Endothelial cell of umbilical vein (primary cell): ENCODE data around the gene UBE2E2. TPM values are rescaled to one million over a fixed set of nuclear protein-coding genes. Genes with fewer than 3 reads are reported as not detected.

ENCODE experiments used
- BruUV-seq: library from RNA; stranded (reverse); fragments of 400-500 nt; replicated peaks from 2 replicates; lab custom pipeline; 2021; lab: Mats Ljungman, UMichigan
- CTCF ChIA-PET: fragments of 300-600, 350-600 bp; sonication (Branson Sonifier 250); formaldehyde crosslinking; loops from one replicate; lab custom pipeline; 2021; ENCODE audit warnings: antibody characterized with exemption, inconsistent platforms; lab: Charles Lee
- POLR2A ChIA-PET: fragments of 300-600, 350-600 bp; sonication (Branson Sonifier 250); formaldehyde crosslinking; loops from one replicate; lab custom pipeline; 2021; ENCODE audit warnings: antibody characterized with exemption, inconsistent platforms; lab: Charles Lee
- DNase-seq: peaks from one replicate; pipeline ENCODE4 v3.0.0-alpha.2; 2011; ENCODE audit warnings: low read depth, low spot score
- FAIRE-seq: peaks from 2 replicates; lab custom pipeline; 2011; peaks lifted over from hg19 to GRCh38; lab: Jason Lieb, UNC
- H2AFZ ChIP-seq: 2 replicates; pipeline ENCODE4 v1.6.0; 2012; ENCODE audit warnings: low read depth, low read length, control low read depth, inconsistent platforms
- H3K27ac ChIP-seq: 2 replicates; pipeline ENCODE4 v1.5.1; 2011; ENCODE audit warnings: low read depth, mild to moderate bottlenecking, control low read depth, low read length, moderate library complexity; ENCODE audit not compliant: insufficient read depth
- H3K27me3 ChIP-seq, 2 experiments: 2 replicates each; pipeline versions ENCODE4 v1.6.0 to v1.6.1; 2011; ENCODE audit warnings: low read length in 2 of 2, mixed read lengths in 1 of 2; ENCODE audit not compliant: control insufficient read depth in 2 of 2, insufficient read depth in 2 of 2
- H3K36me3 ChIP-seq, 2 experiments: 2 replicates in 1 of 2; 3 replicates in 1 of 2; pipeline ENCODE4 v1.5.1; 2011; ENCODE audit warnings: low read length in 2 of 2, mild to moderate bottlenecking in 1 of 2, moderate library complexity in 1 of 2; ENCODE audit not compliant: control insufficient read depth in 2 of 2, insufficient read depth in 2 of 2; ENCODE audit errors: extremely low read depth in 1 of 2
- H3K4me1 ChIP-seq: 3 replicates; pipeline ENCODE4 v1.5.1; 2011; ENCODE audit warnings: mild to moderate bottlenecking, low read length; ENCODE audit not compliant: control insufficient read depth, insufficient read depth; ENCODE audit errors: extremely low read depth
- H3K4me2 ChIP-seq: 2 replicates; pipeline ENCODE4 v1.6.1; 2011; ENCODE audit warnings: low read length, control low read depth, mixed read lengths; ENCODE audit not compliant: insufficient read depth
- H3K4me3 ChIP-seq, 3 experiments: fragments of 200-600 bp in 1 of 3; sonication (generic), shearing (Covaris generic) in 1 of 3; replicated peaks in 1 of 3; 2 replicates each; pipeline ENCODE4 v1.5.1; 2011 to 2016; ENCODE audit warnings: control low read depth in 3 of 3, low read length in 3 of 3, mild to moderate bottlenecking in 2 of 3, inconsistent platforms in 1 of 3, low read depth in 1 of 3, moderate library complexity in 1 of 3; ENCODE audit not compliant: insufficient read depth in 1 of 3
- H3K79me2 ChIP-seq: 2 replicates; pipeline ENCODE4 v1.6.0; 2012; ENCODE audit warnings: low read length, inconsistent platforms; ENCODE audit not compliant: control insufficient read depth, insufficient read depth
- H3K9ac ChIP-seq: replicated peaks from 2 replicates; pipeline ENCODE3; 2011; ENCODE audit warnings: low read length, control low read depth; ENCODE audit not compliant: insufficient read depth; ENCODE audit errors: extremely low read depth
- H3K9me1 ChIP-seq: replicated peaks from 3 replicates; pipeline ENCODE4 v1.6.0; 2011; ENCODE audit warnings: mild to moderate bottlenecking, low read length; ENCODE audit not compliant: control insufficient read depth, insufficient read depth; ENCODE audit errors: extremely low read depth
- H3K9me3 ChIP-seq: replicated peaks from 2 replicates; pipeline ENCODE4 v1.5.1; 2012; ENCODE audit warnings: low read length, inconsistent platforms; ENCODE audit not compliant: control insufficient read depth, insufficient read depth
- H4K20me1 ChIP-seq: replicated peaks from 2 replicates; pipeline ENCODE3; 2011; ENCODE audit warnings: mild to moderate bottlenecking, low read length; ENCODE audit not compliant: control insufficient read depth, insufficient read depth; ENCODE audit errors: extremely low read depth
- EZH2 ChIP-seq: IDR thresholded peaks from 2 replicates; pipeline ENCODE4 v1.6.1; 2012; ENCODE audit warnings: borderline replicate concordance, low read depth, mild to moderate bottlenecking, moderate library complexity, low read length, inconsistent platforms; ENCODE audit not compliant: severe bottlenecking
- FOS ChIP-seq: IDR thresholded peaks from 2 replicates; pipeline ENCODE4 v1.6.1; 2011; ENCODE audit warnings: mild to moderate bottlenecking, low read length, moderate library complexity, borderline replicate concordance; ENCODE audit not compliant: insufficient read depth
- GATA2 ChIP-seq: IDR thresholded peaks from 2 replicates; pipeline ENCODE4 v1.7.0; 2011; ENCODE audit warnings: low read depth, mild to moderate bottlenecking, moderate library complexity, mixed read lengths, low read length; ENCODE audit not compliant: insufficient read length, insufficient read depth
- JUN ChIP-seq: IDR thresholded peaks from 2 replicates; pipeline ENCODE4 v1.6.1; 2011; ENCODE audit warnings: borderline replicate concordance, low read depth; ENCODE audit not compliant: insufficient read length, insufficient read depth
- MYC ChIP-seq: IDR thresholded peaks from one replicate; pipeline ENCODE4 v1.6.1; 2011; ENCODE audit warnings: mild to moderate bottlenecking, low read depth, low read length
- POLR2A ChIP-seq: IDR thresholded peaks from 2 replicates; pipeline ENCODE4 v1.6.1; 2012; ENCODE audit warnings: low read depth, mild to moderate bottlenecking, control low read depth, low read length
- POLR2AphosphoS5 ChIP-seq: IDR thresholded peaks from 2 replicates; pipeline ENCODE4 v1.6.1; 2012; ENCODE audit warnings: low read depth, mild to moderate bottlenecking, control low read depth, low read length, moderate library complexity; ENCODE audit not compliant: insufficient read depth
- dilution Hi-C: fragments of 300-500 bp; cut with MboI; formaldehyde crosslinking; loops from one replicate; pipeline ENCODE4 v1.15.0; 2019; ENCODE audit warnings: low sequenced_read_pairs; ENCODE audit not compliant: extremely low pct_ligation_motif_present
- intact Hi-C: fragments of 100-400 bp; cut with micrococcal nuclease; formaldehyde crosslinking; loops from one replicate; pipeline ENCODE4 v1.10.0; 2022
- polyA plus RNA-seq, 4 experiments: library from polyadenylated mRNA; depleted of rRNA in 3 of 4; stranded (reverse) in 3 of 4; unstranded in 1 of 4; fragments of >200 nt; gene quantifications; 2 replicates each; pipeline versions ENCODE4 v1.2.1 to v1.2.3, GENCODE V29; 2011 to 2012; ENCODE audit warnings: missing spikeins in 1 of 4
- total RNA-seq: library from RNA; stranded (reverse); gene quantifications from 2 replicates; pipeline ENCODE4 v1.2.3, GENCODE V29; 2021
- TF ChIP-seq, protein P1 (sequence below): IDR thresholded peaks from 2 replicates; pipeline ENCODE4 v1.6.1; 2011; ENCODE audit not compliant: insufficient read depth, insufficient read length
- TF ChIP-seq, protein P2 (sequence below), 2 donors: IDR thresholded peaks; 1 replicate in 1 of 2; 2 replicates in 1 of 2; pipeline ENCODE4 v1.5.1; 2011; ENCODE audit warnings: low read length in 2 of 2, mild to moderate bottlenecking in 2 of 2, moderate library complexity in 2 of 2, control low read depth in 1 of 2, inconsistent platforms in 1 of 2, low read depth in 1 of 2; ENCODE audit not compliant: insufficient read depth in 1 of 2; ENCODE audit errors: extremely low read depth in 1 of 2

The UBE2E2 gene
- total and polyA plus RNA-seq, 2 donors (not counting 3 experiments of a cell fraction or from before 2014, with no cell fraction given), result 37.0 to 45.4 TPM

DNA sequence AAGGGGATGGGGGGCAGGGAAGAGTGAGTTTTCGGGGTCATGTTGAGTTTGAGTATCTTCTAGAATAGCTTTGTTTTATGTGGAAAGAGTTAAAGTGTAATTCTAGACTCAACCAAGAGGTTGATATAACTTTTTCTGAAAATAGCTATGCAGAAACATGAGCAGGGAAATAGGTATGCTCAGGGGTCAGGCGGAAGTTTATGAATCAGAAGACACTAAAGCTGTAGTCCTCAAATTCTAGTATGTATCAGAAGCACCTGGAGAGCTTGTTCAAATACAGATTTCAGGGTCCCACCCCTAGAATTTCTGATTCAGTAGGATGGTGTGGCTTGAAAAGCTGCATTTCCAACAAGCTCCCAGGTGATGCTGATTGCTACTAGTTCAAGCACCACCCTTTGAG is 37.6 kb upstream of the UBE2E2 start:
- H3K27ac ChIP-seq, result no peak overlapping the region
- intact Hi-C loops (no loop called here), dilution Hi-C loops (no loop called here)
- H3K9ac ChIP-seq, result no peak overlapping the region
- DNase-seq (no peak), FAIRE-seq (no peak)
- BruUV-seq, result no TSS peak
- H3K9me1 ChIP-seq, result no peaks in the 10 kb centered on the region
- no peak overlapping the region for H3K4me2 ChIP-seq
- TF ChIP-seq JUN (no peak), POLR2A (no peak), MYC (no peak)
- H3K79me2 ChIP-seq, result no peaks in the 10 kb centered on the region
- POLR2A ChIA-PET, result interaction anchor here (0.6 kb wide), 1 partner anchor 177 kb away, joined by 4 read pairs; no protein-coding TSS in a partner anchor
- no peak overlapping the region for H2AFZ ChIP-seq
- peaks cover 2 to 4% of the 10 kb centered on the region in 2 experiments for H3K27me3 ChIP-seq
- H3K4me1 ChIP-seq, result peaks cover under 1% of the 10 kb centered on the region
- no peak overlapping the region for H3K4me3 ChIP-seq
- H4K20me1 ChIP-seq, result no peaks in the 10 kb centered on the region
- CTCF ChIA-PET, result interaction anchor here (0.9 to 1.1 kb wide), 2 partner anchors 9 to 602 kb away, joined by 3 to 5 read pairs; no protein-coding TSS in a partner anchor
- no peaks in the 10 kb centered on the region for H3K36me3 ChIP-seq
- H3K9me3 ChIP-seq, result no peaks in the 10 kb centered on the region

DNA sequence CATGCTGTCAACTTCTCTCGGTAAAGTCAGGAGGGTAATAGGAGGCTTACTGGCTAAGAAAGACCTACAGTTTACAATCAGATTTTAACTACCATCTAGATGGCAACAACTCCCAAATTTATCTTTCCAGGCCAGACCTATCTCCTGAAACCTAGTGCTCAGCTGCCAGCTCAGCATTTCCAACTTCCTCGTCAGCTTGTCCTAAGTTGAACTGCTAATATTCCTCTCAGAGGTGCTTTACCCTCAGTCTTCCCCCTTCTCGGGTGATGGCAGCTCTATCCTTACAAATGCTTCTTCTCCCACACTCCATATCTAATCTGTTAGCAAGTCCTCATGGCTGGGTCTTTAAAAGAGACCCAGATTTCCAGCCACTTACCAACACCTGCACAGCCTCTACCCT is 36.9 kb upstream of the UBE2E2 start:
- TF ChIP-seq FOS (no peak), EZH2 (no peak), POLR2AphosphoS5 (no peak), GATA2 (no peak), JUN (no peak), MYC (no peak), POLR2A (no peak)
- TF ChIP-seq, protein P1, sequence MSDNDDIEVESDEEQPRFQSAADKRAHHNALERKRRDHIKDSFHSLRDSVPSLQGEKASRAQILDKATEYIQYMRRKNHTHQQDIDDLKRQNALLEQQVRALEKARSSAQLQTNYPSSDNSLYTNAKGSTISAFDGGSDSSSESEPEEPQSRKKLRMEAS, result no peak
- TF ChIP-seq, protein P2, sequence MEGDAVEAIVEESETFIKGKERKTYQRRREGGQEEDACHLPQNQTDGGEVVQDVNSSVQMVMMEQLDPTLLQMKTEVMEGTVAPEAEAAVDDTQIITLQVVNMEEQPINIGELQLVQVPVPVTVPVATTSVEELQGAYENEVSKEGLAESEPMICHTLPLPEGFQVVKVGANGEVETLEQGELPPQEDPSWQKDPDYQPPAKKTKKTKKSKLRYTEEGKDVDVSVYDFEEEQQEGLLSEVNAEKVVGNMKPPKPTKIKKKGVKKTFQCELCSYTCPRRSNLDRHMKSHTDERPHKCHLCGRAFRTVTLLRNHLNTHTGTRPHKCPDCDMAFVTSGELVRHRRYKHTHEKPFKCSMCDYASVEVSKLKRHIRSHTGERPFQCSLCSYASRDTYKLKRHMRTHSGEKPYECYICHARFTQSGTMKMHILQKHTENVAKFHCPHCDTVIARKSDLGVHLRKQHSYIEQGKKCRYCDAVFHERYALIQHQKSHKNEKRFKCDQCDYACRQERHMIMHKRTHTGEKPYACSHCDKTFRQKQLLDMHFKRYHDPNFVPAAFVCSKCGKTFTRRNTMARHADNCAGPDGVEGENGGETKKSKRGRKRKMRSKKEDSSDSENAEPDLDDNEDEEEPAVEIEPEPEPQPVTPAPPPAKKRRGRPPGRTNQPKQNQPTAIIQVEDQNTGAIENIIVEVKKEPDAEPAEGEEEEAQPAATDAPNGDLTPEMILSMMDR (IDR thresholded peaks at IDR 0.05; ENCODE audit: extremely low read depth in 1 of 2, insufficient read depth in 1 of 2, low read depth in 1 of 2, low read length in 2 of 2), result no peak
- H3K36me3 ChIP-seq, result no peaks in the 10 kb centered on the region

More for the DNA sequence above, 36.9 kb upstream of the UBE2E2 start:
- Histone ChIP-seq H3K9me3 (no peaks in the 10 kb centered on the region), H3K4me2 (no peak overlapping the region), H4K20me1 (no peaks in the 10 kb centered on the region), H3K9ac (no peak overlapping the region), H3K4me1 (no peaks in the 10 kb centered on the region), H3K4me3 (no peak overlapping the region), H3K79me2 (no peaks in the 10 kb centered on the region), H3K27me3 (peaks cover 2 to 4% of the 10 kb centered on the region in 2 experiments), H3K27ac (no peak overlapping the region), H2AFZ (no peak overlapping the region), H3K9me1 (no peaks in the 10 kb centered on the region)
- POLR2A ChIA-PET, result no interaction called here
- CTCF ChIA-PET, result interaction anchor here (0.9 to 1.1 kb wide), 2 partner anchors 8 to 602 kb away, joined by 3 to 5 read pairs; no protein-coding TSS in a partner anchor
- DNase-seq, result no peak
- FAIRE-seq, result no peak
- no TSS peak for BruUV-seq
- intact Hi-C loops (no loop called here), dilution Hi-C loops (no loop called here)
